HG03457 (cell line): Measurements from ENCODE around the gene GMDS.

Experiments
- ATAC-seq: cut with Tn5 transposase; IDR thresholded peaks from one replicate; pipeline ENCODE4 v1.9.1; 2021; ENCODE audit warnings: moderate number of reproducible peaks; ENCODE audit not compliant: unreplicated experiment

The GMDS gene

DNA sequence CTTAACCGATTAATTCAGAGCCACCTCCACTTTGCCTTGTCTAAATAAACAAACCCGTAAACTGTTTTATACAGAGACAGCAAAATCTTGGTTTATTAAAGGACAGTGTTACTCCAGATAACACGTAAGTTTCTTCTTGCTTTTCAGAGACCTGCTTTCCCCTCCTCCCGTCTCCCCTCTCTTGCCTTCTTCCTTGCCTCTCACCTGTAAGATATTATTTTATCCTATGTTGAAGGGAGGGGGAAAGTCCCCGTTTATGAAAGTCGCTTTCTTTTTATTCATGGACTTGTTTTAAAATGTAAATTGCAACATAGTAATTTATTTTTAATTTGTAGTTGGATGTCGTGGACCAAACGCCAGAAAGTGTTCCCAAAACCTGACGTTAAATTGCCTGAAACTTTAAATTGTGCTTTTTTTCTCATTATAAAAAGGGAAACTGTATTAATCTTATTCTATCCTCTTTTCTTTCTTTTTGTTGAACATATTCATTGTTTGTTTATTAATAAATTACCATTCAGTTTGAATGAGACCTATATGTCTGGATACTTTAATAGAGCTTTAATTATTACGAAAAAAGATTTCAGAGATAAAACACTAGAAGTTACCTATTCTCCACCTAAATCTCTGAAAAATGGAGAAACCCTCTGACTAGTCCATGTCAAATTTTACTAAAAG, 633.0 kb downstream of the GMDS start:
- ATAC-seq, result no peak

DNA sequence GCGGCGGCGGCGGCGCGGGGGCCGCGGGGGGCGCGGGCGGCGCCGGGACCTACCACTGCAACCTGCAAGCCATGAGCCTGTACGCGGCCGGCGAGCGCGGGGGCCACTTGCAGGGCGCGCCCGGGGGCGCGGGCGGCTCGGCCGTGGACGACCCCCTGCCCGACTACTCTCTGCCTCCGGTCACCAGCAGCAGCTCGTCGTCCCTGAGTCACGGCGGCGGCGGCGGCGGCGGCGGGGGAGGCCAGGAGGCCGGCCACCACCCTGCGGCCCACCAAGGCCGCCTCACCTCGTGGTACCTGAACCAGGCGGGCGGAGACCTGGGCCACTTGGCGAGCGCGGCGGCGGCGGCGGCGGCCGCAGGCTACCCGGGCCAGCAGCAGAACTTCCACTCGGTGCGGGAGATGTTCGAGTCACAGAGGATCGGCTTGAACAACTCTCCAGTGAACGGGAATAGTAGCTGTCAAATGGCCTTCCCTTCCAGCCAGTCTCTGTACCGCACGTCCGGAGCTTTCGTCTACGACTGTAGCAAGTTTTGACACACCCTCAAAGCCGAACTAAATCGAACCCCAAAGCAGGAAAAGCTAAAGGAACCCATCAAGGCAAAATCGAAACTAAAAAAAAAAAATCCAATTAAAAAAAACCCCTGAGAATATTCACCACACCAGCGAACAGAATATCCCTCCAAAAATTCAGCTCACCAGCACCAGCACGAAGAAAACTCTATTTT, 633.7 kb downstream of the GMDS start:
- ATAC-seq, result no peak

DNA sequence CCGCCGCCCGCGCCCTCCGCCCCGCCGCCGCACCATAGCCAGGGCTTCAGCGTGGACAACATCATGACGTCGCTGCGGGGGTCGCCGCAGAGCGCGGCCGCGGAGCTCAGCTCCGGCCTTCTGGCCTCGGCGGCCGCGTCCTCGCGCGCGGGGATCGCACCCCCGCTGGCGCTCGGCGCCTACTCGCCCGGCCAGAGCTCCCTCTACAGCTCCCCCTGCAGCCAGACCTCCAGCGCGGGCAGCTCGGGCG, 634.2 kb downstream of the GMDS start:
- no peak for ATAC-seq

DNA sequence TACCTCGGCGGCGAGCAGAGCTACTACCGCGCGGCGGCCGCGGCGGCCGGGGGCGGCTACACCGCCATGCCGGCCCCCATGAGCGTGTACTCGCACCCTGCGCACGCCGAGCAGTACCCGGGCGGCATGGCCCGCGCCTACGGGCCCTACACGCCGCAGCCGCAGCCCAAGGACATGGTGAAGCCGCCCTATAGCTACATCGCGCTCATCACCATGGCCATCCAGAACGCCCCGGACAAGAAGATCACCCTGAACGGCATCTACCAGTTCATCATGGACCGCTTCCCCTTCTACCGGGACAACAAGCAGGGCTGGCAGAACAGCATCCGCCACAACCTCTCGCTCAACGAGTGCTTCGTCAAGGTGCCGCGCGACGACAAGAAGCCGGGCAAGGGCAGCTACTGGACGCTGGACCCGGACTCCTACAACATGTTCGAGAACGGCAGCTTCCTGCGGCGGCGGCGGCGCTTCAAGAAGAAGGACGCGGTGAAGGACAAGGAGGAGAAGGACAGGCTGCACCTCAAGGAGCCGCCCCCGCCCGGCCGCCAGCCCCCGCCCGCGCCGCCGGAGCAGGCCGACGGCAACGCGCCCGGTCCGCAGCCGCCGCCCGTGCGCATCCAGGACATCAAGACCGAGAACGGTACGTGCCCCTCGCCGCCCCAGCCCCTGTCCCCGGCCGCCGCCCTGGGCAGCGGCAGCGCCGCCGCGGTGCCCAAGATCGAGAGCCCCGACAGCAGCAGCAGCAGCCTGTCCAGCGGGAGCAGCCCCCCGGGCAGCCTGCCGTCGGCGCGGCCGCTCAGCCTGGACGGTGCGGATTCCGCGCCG, 634.7 kb downstream of the GMDS start:
- no peak for ATAC-seq

DNA sequence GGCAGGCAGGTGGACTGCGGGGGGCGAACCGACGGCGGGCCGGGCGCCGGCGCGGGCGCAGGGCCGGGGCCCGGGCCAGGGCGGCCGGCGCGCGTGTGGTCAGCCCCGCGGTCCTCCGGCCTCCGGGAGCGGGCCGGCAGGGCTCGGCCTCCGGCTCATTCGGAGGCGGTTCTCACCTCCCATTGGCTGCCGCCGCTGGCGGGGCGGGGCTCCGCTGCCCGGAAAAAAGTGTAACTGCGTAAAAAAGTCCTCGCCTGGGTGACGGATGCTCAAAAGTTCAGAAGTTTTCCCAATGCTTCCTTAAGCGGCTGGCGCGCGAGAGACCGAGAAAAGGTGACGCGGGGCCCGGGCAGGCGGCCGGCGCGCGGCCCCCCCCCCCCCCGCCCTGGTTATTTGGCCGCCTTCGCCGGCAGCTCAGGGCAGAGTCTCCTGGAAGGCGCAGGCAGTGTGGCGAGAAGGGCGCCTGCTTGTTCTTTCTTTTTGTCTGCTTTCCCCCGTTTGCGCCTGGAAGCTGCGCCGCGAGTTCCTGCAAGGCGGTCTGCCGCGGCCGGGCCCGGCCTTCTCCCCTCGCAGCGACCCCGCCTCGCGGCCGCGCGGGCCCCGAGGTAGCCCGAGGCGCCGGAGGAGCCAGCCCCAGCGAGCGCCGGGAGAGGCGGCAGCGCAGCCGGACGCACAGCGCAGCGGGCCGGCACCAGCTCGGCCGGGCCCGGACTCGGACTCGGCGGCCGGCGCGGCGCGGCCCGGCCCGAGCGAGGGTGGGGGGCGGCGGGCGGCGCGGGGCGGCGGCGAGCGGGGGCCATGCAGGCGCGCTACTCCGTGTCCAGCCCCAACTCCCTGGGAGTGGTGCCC, 635.5 kb downstream of the GMDS start, which contains the start of gene FOXC1:
Gene FOXC1 (plus strand): TSS at position 268 of the 849 bp plus-strand sequence. CDS start 531 bp downstream, at position 799.
- ATAC-seq, result no peak

DNA sequence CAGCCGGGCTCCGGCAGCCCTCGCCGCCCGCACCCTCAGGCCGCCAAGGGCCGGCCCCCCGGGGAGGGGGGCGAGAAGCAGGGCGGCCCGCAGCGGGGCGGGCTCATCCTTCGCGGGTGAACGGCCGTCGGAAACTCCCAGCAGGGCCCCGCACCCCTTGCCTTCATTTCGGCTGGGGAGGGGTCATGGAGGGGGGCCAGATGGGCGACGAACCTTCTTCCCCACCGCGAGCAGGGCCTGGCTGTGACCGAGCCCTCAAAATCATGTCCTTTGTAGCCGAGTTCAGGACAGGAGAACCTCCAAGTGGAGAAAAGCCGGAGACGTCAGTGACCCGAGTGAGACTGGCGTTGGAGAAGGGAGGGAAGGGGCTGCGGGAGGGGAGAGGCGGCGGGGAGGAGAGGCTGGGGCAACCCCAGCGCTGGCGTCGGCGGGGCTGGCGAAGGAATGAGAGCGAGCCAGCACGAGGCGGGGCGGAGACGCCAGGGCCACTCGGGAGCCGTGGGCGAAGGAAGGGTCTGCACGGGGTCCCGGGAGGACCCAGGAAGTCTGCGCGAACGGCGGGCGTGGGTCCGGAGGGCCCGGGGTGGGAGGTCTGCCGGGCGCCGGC, 636.3 kb downstream of the GMDS start:
- ATAC-seq, result no peak

DNA sequence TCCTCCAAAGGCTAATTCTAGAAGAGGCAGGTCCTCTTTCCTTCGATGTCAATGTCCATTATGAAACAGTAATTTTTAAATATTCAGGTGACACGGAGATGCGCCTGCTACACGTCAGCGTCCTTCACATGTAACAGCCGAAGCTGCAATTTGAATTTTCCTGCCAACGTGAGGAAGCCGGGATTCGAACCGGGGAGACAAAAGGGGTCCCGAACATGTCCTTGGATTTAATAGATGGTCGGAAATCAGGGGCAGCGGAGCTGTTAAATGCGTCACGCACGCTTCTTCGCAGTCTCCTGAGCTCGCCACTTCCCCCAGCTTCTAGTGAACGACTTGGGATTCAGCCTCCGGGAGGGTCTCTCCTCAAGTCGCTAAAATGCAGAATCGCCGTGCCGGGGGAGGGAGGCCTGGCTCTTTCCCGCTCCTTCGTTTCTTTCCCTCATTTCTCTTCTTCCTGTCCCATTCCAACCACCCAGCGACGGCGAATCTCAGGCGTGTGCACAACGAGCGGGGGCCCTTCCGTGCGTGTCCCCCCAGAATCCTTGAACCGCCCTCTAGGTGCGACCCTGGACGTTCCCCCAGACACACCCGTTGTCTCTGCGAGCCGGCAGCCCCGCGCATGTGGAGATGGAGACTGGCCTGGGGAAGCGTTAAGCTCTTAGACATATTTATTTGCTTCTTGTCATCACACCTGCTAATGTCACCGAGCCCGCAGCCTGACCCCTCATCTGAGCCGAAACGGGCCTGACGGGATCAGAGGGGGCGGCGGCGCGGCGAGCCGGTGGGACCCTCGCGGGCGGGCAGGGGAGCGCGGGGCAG, 637.0 kb downstream of the GMDS start:
- ATAC-seq, result no peak

DNA sequence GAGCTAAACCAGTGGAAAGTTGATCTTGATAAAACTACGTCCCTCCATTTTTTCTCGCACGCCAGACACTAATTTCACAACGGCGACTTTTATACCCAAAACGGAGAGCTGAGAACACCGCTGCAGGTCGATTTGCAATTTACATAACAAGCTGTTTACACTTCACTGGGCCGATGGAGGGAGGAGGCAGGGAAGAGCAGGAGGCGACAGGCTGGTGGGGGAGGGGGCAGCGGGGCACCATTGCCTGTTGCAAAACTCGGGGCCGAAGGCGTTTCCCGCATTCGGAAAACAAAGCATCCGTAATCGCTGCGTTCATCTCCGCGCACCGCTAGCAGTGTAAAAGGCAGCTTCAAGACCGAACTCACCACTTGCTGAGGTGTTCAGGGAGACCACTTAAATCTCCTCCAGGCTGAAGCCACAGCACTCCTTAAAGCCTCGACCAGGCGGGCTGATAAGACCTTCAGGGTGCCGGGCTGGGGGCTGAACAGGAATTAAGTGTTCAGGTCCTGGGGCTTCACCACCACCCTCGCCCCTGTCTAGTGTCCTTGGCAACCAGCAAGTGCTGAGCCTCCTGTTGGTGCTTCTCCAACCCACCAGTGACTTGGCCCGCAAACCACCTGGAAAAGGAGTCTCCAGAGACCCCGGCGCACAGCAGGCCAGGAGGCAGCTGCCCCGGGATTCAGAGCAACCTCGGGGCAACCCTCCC, 637.7 kb downstream of the GMDS start:
- ATAC-seq, result no peak

DNA sequence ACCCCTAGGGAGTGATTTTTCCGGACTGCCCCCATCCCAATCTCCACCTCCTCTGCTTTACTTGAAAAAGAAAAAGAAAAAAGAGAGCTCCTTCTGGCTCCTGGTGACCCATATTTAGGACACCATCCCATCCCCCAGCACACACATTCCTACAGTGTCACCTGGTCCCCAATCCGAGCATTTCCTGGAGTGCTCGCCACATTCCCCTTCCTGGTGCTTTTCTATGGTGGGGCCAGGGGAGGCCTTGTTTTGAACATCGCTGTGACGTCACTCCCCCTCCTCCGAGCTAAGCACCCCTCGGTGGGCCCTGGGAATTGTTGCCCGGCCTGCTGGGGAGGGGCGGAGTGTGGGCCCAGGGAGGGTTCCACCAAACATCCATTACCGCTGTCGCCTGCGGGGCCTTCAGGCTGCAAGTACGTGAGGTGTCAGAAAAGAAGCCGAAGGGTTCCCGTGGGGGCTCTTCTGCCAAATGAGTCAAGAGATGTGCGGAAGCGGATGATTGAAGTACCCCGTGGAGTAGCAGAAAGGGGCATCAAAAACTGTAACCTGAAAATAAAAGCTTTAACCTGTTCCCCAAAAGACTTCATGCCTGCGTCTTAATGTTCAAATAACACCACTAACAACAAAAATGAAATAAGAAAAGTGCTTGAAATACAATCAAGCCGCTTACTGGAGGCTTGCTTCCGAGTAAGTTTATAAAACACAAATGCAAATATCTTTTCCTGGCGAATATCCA, 638.5 kb downstream of the GMDS start:
- no peak for ATAC-seq

DNA sequence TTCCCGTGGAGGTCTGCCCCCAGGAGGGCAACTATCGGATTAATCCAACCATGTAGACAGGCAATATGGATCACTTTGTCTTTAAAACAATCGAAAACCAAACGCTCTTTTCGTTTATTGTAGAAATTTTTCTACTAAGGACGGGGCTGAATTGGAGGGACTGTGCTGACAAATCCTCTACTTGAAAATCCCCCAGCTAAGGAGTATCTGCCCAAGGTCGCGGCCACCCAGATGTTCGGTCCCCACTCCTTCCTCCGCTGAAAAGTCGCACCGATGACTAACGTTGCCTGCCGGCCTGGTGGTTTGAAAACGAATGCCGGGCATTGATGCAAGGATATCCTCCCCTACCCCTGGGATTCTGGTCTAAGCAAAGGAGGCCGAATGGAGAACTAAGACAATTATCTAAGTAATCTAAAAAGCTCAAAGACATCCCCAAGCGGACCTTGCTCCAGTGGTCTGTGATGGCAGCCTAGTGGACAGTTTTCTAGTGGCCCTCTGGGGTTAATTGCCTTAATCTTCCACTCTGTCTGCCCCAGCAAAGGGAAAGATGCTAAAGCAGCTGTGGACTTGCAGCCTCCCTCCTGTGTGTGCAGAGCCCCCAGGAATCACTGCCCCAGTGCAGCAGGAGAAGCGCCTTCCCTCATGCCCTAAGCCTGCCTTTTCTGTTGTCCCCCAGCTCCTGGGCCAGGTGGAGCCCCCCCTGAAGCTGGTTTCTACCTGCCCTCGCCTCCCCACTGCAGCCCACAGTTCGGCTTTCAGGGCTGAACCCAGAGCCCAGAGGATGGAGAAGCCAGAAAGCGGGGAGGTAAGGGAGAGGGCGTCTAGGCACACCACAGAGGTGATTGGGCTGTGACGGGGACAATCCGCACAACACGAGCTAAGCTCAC, 639.3 kb downstream of the GMDS start:
- no peak for ATAC-seq

DNA sequence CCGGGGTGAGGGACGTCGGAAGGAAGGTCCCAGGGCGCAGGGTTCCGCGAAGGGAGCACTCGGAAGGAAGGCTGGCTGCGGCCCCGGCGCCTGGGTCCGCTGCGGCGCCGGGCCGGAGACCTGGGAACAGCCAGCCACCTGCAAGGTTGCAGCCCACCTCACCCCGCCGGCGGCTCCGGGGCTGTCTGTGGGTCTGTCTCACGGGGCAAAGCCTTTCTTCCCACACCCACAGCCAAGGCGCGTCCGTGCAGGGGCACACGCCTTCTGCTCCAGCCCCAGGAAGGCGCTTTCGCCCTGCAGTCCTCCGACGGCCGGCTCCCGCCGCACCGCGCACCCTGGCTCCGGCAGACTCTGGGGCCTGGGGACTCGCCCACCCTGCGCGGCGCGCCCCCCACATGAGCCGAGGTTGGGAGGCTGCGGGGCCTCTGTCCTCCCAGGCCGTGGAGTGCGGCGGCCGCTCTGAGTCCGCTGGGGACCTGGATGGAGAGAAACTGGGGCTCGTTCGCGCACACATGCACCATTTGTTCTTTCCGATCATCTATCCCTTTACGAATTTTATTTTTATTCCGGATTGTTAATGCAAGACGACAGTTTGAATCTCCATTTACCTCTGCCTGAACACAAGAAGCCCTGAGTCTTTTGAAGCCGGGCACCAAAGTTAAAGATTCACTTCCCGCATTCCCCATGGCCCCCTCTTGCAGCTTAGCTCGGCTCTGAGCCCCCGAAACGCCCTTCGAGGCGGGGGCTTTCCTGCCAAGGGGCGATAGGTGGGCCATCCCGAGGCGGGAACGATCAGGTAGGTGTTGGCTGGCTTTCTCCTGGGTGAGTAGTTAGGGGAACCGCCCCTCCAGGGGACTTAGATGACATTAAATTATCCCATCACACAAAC, 640.2 kb downstream of the GMDS start:
- no peak for ATAC-seq

DNA sequence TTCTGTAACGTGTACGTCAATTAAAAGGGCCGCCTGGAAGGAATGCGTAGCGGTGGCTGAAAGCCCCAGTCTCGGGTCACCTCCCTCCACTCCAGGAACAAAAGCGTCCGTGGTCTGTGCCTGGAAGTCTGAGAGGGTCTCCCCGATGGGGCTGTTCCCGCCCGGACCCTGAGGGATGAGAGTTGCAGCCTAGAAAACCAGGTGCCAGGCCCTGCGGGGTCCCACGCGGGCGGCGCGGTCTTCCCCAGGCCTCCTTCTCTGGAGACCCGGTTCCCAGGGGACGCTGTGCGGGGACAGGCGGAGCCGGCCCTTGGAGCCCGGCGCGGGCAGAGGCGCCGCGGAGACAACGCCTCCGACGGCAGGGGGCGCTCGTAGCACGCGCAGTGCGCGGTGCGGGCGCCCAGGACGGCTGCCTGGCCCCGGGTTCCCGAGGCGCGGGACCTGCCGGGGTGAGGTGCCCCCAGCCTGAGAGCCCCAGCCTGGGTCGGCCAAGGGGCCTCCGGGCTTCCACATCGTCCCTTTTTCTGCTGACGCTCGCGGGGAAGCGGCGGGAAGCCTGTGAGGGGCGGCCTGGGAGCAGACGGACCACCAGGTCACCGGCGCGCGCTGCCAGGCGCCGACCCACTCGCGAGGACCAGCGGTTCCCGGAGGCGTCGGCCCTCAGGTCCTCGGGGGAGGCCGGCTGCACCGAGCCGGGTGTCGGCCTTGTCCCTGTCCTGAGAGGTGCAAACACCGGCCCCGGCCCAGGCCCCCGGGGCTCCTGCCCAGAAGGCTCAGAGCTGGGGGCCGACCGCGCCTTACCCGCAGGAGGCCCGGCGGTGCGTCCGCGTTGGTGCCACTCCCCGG, 641.0 kb downstream of the GMDS start:
- peak; percentile 65 for ATAC-seq

DNA sequence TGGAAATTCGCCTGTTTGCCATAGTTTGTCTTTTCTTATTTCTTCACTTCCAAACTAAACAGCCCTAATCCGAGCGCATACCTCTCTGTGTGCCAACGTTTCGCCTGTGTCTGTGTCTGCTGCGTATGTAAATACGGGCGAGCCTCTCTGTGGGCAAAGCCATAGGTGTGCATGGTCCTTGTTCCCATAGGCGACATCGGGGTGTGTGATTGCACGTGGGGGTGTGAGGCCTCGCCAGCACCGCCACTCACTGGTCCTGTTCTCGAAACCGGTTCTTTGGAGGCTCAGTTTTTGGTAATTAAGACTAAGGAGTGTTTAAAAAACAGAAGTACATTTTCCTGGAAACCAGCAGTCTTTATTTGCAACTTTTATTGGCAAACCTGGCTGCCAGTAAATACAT, 641.7 kb downstream of the GMDS start:
- no peak for ATAC-seq

DNA sequence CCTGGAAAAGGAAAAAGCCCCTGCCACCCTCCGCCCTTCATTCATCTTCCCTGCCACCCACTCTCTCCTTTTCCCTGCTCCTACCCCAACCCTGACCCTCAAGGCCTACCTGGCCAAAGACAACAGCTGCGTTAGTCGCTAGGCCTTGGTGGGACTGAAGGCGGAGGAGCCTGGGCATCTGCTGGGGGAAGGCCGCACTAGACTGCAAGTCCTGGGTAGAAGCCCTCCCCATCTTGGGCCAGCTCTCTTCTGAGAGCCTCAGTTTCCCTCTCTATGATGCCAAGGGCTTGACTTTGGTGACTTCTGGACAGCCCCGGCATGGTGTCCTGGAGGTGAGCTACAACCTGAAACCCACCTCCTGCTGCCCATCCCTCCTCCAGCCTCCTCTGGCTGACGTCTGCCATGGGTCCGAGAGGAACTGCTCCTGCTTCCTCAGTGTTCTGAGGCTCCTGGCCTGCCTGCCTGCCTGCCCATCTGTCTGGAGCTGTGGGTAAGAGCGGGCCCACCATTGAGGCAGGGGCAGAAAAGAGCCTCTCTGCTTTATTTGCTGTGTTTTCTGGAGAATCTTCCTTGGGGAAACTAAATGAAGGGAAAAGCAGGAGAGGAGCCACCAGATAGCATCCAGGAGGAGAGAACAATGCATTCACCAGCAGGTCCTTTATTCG, 643.2 kb downstream of the GMDS start:
- no peak for ATAC-seq
